ENCODE data around the gene KIF6. TPM values are rescaled to one million over a fixed set of nuclear protein-coding genes. Genes with fewer than 3 reads are reported as not detected.

The KIF6 gene
- total RNA-seq, 6 experiments from 2014 or later: not detected

- peaks cover under 1% of the 10 kb centered on the region; the same call in 1 of the 2 replicates for H3K27me3 Mint-ChIP-seq (ENCODE audit: insufficient read depth)
Observed at GRCh38 chr6:39695447-39695846, 29.8 kb downstream of the KIF6 start.

GRCh38 chr6:39693206-39693605 lies 32.0 kb downstream of the KIF6 start:
- Mint-ChIP-seq H3K9me3 (peaks cover 61% of the 10 kb centered on the region), H3K36me3 (ENCODE audit: low read depth) (no peaks in the 10 kb centered on the region; the same call in 1 of the 2 replicates), H3K27me3 (ENCODE audit: insufficient read depth) (peaks cover 2% of the 10 kb centered on the region; the same call in 1 of the 2 replicates), H3K27ac (no peak overlapping the region), H3K4me1 (ENCODE audit: low read depth) (no peaks in the 10 kb centered on the region), H3K4me3 (no peak overlapping the region)
- no peak for DNase-seq
- TF ChIP-seq CTCF (IDR thresholded peaks at IDR 0.05): no peak

More at GRCh38 chr6:39695447-39695846, 29.8 kb downstream of the KIF6 start:
- H3K9me3 Mint-ChIP-seq: peaks cover 54% of the 10 kb centered on the region
- DNase-seq: no peak
- H3K27ac Mint-ChIP-seq: no peak overlapping the region
- no peak overlapping the region for H3K4me3 Mint-ChIP-seq
- no peaks in the 10 kb centered on the region for H3K4me1 Mint-ChIP-seq (ENCODE audit: low read depth)
- H3K36me3 Mint-ChIP-seq (ENCODE audit: low read depth): no peaks in the 10 kb centered on the region; the same call in 1 of the 2 replicates
- no peak for TF ChIP-seq CTCF (IDR thresholded peaks at IDR 0.05)

- TF ChIP-seq CTCF (IDR thresholded peaks at IDR 0.05): no peak
- no peak overlapping the region for H3K27ac Mint-ChIP-seq
- H3K36me3 Mint-ChIP-seq (ENCODE audit: low read depth): no peaks in the 10 kb centered on the region; the same call in 1 of the 2 replicates
- no peak for DNase-seq
- H3K4me3 Mint-ChIP-seq: no peak overlapping the region
- H3K4me1 Mint-ChIP-seq (ENCODE audit: low read depth): no peaks in the 10 kb centered on the region
- H3K27me3 Mint-ChIP-seq (ENCODE audit: insufficient read depth): peaks cover 2% of the 10 kb centered on the region; the same call in 1 of the 2 replicates
- H3K9me3 Mint-ChIP-seq: peaks cover 64% of the 10 kb centered on the region
Observed at GRCh38 chr6:39688494-39688893, 36.7 kb downstream of the KIF6 start.

- H3K4me3 Mint-ChIP-seq: no peak overlapping the region
- no peaks in the 10 kb centered on the region for H3K4me1 Mint-ChIP-seq (ENCODE audit: low read depth)
- no peak overlapping the region for H3K27ac Mint-ChIP-seq
- H3K9me3 Mint-ChIP-seq: peaks cover 60% of the 10 kb centered on the region
- no peak for DNase-seq
- no peak for TF ChIP-seq CTCF (IDR thresholded peaks at IDR 0.05)
- H3K36me3 Mint-ChIP-seq (ENCODE audit: low read depth): no peaks in the 10 kb centered on the region; the same call in 1 of the 2 replicates
- peaks cover 2% of the 10 kb centered on the region; the same call in 1 of the 2 replicates for H3K27me3 Mint-ChIP-seq (ENCODE audit: insufficient read depth)
Observed at GRCh38 chr6:39686976-39687375, 38.2 kb downstream of the KIF6 start.

GRCh38 chr6:39685938-39686337 lies 39.3 kb downstream of the KIF6 start:
- no peaks in the 10 kb centered on the region for H3K4me1 Mint-ChIP-seq (ENCODE audit: low read depth)
- no peak overlapping the region for H3K4me3 Mint-ChIP-seq
- H3K27ac Mint-ChIP-seq: no peak overlapping the region
- no peak for DNase-seq
- peaks cover 2% of the 10 kb centered on the region; the same call in 1 of the 2 replicates for H3K27me3 Mint-ChIP-seq (ENCODE audit: insufficient read depth)
- peaks cover 57% of the 10 kb centered on the region for H3K9me3 Mint-ChIP-seq
- no peaks in the 10 kb centered on the region for H3K36me3 Mint-ChIP-seq (ENCODE audit: low read depth)
- no peak for TF ChIP-seq CTCF (IDR thresholded peaks at IDR 0.05)

GRCh38 chr6:39685489-39685826 lies 39.8 kb downstream of the KIF6 start:
- Mint-ChIP-seq H3K36me3 (ENCODE audit: low read depth) (no peaks in the 10 kb centered on the region), H3K4me1 (ENCODE audit: low read depth) (no peaks in the 10 kb centered on the region), H3K27me3 (ENCODE audit: insufficient read depth) (peaks cover 1% of the 10 kb centered on the region; the same call in 1 of the 2 replicates), H3K4me3 (no peak overlapping the region), H3K27ac (no peak overlapping the region), H3K9me3 (peaks cover 56% of the 10 kb centered on the region)
- no peak for DNase-seq
- TF ChIP-seq CTCF (IDR thresholded peaks at IDR 0.05): no peak

All from HFFc6 (cell line).